Measurements from ENCODE around the gene CDH13.

DNA sequence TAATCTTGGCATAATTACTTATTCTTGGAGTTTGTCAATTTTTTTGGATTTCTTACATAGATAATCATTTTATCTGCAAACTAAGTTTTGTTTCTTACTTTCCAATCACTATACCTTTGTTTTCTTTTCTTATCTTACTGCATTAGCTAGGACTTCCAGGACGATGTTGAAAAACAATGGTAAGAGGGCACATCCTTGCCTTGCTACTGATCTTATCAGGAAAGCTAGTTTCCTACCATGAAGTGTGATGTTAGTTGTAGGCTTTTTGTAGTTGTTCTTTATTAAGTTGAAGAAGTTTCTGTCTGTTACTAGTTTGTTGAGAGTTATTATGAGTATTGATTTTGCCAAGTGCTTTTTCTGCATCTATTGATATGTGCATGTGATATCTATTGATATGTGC, 31.0 kb downstream of the CDH13 start:
- TF ChIP-seq, protein P1, sequence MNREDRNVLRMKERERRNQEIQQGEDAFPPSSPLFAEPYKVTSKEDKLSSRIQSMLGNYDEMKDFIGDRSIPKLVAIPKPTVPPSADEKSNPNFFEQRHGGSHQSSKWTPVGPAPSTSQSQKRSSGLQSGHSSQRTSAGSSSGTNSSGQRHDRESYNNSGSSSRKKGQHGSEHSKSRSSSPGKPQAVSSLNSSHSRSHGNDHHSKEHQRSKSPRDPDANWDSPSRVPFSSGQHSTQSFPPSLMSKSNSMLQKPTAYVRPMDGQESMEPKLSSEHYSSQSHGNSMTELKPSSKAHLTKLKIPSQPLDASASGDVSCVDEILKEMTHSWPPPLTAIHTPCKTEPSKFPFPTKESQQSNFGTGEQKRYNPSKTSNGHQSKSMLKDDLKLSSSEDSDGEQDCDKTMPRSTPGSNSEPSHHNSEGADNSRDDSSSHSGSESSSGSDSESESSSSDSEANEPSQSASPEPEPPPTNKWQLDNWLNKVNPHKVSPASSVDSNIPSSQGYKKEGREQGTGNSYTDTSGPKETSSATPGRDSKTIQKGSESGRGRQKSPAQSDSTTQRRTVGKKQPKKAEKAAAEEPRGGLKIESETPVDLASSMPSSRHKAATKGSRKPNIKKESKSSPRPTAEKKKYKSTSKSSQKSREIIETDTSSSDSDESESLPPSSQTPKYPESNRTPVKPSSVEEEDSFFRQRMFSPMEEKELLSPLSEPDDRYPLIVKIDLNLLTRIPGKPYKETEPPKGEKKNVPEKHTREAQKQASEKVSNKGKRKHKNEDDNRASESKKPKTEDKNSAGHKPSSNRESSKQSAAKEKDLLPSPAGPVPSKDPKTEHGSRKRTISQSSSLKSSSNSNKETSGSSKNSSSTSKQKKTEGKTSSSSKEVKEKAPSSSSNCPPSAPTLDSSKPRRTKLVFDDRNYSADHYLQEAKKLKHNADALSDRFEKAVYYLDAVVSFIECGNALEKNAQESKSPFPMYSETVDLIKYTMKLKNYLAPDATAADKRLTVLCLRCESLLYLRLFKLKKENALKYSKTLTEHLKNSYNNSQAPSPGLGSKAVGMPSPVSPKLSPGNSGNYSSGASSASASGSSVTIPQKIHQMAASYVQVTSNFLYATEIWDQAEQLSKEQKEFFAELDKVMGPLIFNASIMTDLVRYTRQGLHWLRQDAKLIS (CRISPR knock-in tag; IDR thresholded peaks at IDR 0.05) = no peak
- TF ChIP-seq, protein P2, sequence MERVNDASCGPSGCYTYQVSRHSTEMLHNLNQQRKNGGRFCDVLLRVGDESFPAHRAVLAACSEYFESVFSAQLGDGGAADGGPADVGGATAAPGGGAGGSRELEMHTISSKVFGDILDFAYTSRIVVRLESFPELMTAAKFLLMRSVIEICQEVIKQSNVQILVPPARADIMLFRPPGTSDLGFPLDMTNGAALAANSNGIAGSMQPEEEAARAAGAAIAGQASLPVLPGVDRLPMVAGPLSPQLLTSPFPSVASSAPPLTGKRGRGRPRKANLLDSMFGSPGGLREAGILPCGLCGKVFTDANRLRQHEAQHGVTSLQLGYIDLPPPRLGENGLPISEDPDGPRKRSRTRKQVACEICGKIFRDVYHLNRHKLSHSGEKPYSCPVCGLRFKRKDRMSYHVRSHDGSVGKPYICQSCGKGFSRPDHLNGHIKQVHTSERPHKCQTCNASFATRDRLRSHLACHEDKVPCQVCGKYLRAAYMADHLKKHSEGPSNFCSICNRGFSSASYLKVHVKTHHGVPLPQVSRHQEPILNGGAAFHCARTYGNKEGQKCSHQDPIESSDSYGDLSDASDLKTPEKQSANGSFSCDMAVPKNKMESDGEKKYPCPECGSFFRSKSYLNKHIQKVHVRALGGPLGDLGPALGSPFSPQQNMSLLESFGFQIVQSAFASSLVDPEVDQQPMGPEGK (CRISPR knock-in tag; IDR thresholded peaks at IDR 0.05; ENCODE audit: borderline replicate concordance) = no peak
- no peak for TF ChIP-seq ZKSCAN3 (CRISPR knock-in tag; IDR thresholded peaks at IDR 0.05)
- TF ChIP-seq NONO (IDR thresholded peaks at IDR 0.05; ENCODE audit: low read depth in 2 of 2, low read length in 1 of 2) = no peak
- no peak for TF ChIP-seq ZNF830 (CRISPR knock-in tag; IDR thresholded peaks at IDR 0.05)
- no peak for TF ChIP-seq RB1 (IDR thresholded peaks at IDR 0.05; ENCODE audit: low read depth)
- TF ChIP-seq, protein P3, sequence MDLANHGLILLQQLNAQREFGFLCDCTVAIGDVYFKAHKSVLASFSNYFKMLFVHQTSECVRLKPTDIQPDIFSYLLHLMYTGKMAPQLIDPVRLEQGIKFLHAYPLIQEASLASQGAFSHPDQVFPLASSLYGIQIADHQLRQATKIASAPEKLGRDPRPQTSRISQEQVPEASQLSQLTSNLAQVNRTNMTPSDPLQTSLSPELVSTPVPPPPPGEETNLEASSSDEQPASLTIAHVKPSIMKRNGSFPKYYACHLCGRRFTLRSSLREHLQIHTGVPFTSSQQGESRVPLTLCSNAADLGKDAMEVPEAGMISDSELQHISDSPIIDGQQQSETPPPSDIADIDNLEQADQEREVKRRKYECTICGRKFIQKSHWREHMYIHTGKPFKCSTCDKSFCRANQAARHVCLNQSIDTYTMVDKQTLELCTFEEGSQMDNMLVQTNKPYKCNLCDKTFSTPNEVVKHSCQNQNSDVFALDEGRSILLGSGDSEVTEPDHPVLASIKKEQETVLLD (IDR thresholded peaks at IDR 0.05) = no peak
- TF ChIP-seq, protein P4, sequence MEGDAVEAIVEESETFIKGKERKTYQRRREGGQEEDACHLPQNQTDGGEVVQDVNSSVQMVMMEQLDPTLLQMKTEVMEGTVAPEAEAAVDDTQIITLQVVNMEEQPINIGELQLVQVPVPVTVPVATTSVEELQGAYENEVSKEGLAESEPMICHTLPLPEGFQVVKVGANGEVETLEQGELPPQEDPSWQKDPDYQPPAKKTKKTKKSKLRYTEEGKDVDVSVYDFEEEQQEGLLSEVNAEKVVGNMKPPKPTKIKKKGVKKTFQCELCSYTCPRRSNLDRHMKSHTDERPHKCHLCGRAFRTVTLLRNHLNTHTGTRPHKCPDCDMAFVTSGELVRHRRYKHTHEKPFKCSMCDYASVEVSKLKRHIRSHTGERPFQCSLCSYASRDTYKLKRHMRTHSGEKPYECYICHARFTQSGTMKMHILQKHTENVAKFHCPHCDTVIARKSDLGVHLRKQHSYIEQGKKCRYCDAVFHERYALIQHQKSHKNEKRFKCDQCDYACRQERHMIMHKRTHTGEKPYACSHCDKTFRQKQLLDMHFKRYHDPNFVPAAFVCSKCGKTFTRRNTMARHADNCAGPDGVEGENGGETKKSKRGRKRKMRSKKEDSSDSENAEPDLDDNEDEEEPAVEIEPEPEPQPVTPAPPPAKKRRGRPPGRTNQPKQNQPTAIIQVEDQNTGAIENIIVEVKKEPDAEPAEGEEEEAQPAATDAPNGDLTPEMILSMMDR (IDR thresholded peaks at IDR 0.05 in 2 of 3, conservative IDR thresholded peaks at IDR 0.05 in 1 of 3; ENCODE audit: insufficient read depth in 2 of 3, low read depth in 1 of 3, low read length in 3 of 3) = no peak
- TF ChIP-seq NFIX (CRISPR knock-in tag; IDR thresholded peaks at IDR 0.05; ENCODE audit: low read depth) = no peak
- no peak for TF ChIP-seq CBX5 (IDR thresholded peaks at IDR 0.05; ENCODE audit: borderline replicate concordance, low read depth)

Measured in K562 (cell line).